Measurements from ENCODE around the gene KRTAP20-1. TPM values are rescaled to one million over a fixed set of nuclear protein-coding genes. Genes with fewer than 3 reads are reported as not detected.

Gene KRTAP20-1
- total RNA-seq, 1 experiment from 2014 or later = not detected

DNA sequence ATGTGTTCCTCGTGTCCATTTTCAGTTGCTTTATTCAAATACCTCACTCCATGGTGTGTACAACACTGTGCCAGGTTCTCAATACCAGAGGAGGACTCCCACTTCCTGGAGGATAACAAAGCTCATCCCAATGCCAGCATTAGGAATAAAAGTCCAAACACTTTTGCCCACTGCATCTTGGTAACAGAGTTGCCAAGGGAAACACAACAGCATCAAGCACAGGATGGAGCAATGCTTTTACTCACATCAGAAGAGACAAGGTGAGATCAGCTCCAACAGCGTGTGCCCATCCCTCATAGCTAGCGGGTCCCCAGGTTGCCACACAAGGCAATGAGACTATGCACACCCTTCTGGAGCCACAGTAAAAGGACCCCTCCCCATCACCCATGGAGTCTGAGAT is 7.1 kb downstream of the KRTAP20-1 start:
- Histone ChIP-seq H3K56ac (ENCODE audit: insufficient read length, low read depth, low read length) (no peak overlapping the region), H3K23me2 (ENCODE audit: insufficient read length, low read depth, low read length, poor library complexity, severe bottlenecking) (no peaks in the 10 kb centered on the region), H4K5ac (ENCODE audit: insufficient read length, low read depth, low read length) (no peak overlapping the region), H2BK5ac (ENCODE audit: insufficient read length, low read length) (no peak overlapping the region), H3K79me1 (ENCODE audit: insufficient read depth, low read depth, low read length, poor library complexity, severe bottlenecking) (no peaks in the 10 kb centered on the region), H4K20me1 (ENCODE audit: control insufficient read depth, insufficient read depth, insufficient read length) (no peaks in the 10 kb centered on the region), H3K4me2 (ENCODE audit: insufficient read depth, insufficient read length, low read length) (no peak overlapping the region), H3K9ac (ENCODE audit: extremely low read depth, insufficient read length, low read length) (no peak overlapping the region), H2BK15ac (ENCODE audit: low read depth, low read length) (no peak overlapping the region), H3K27ac (ENCODE audit: insufficient read length, low read depth, low read length) (no peak overlapping the region), H3K14ac (ENCODE audit: insufficient read depth, low read length) (no peak overlapping the region), H3K79me2 (ENCODE audit: insufficient read depth, low read length) (no peaks in the 10 kb centered on the region), H3K4me1 (ENCODE audit: insufficient read depth, low read length) (0 out of 2 replicates have a peak, but pooled peaks cover 3% of the 10 kb centered on the region), H2BK120ac (ENCODE audit: low read depth, low read length, poor library complexity, severe bottlenecking) (no peak overlapping the region), H2AK5ac (ENCODE audit: insufficient read length, low read length) (no peak overlapping the region), H3K27me3 (ENCODE audit: insufficient read depth, low read length) (no peaks in the 10 kb centered on the region), H2AFZ (ENCODE audit: low read length) (no peak overlapping the region), H3K9me3 (ENCODE audit: control insufficient read depth, low read depth, low read length) (no peaks in the 10 kb centered on the region), H2BK20ac (ENCODE audit: low read depth, low read length, poor library complexity, severe bottlenecking) (no peak overlapping the region), H2BK12ac (ENCODE audit: insufficient read length, low read depth, low read length) (no peak overlapping the region), H4K91ac (ENCODE audit: insufficient read length, low read depth, low read length) (no peak overlapping the region), H3K4ac (ENCODE audit: low read depth, low read length) (no peak overlapping the region), H3K18ac (ENCODE audit: insufficient read length, low read depth, low read length) (no peak overlapping the region), H3T11ph (ENCODE audit: low read length) (no peak overlapping the region), H4K8ac (replicated peaks; ENCODE audit: insufficient read length, low read depth, low read length) (no peak overlapping the region), H3K23ac (ENCODE audit: insufficient read length, low read depth, low read length) (no peak overlapping the region)
- TF ChIP-seq CTCF (conservative IDR thresholded peaks at IDR 0.05) = no peak
- no CpG with 5 or more reads among the region's 3 CpGs for WGBS (ENCODE audit: extremely low coverage, insufficient read length, low lambda C conversion rate)
- Mint-ChIP-seq H3K27ac (no peak overlapping the region), H3K27me3 (ENCODE audit: low read depth) (peaks cover 2% of the 10 kb centered on the region), H3K36me3 (ENCODE audit: insufficient read depth in 1 of 3, low read depth in 3 of 3) (peaks cover 6 to 19% (median 16%) of the 10 kb centered on the region in 3 experiments), H3K9me3 (peaks cover 13 to 38% of the 10 kb centered on the region in 2 experiments), H3K4me3 (no peak overlapping the region), H3K4me1 (no peaks in the 10 kb centered on the region)
- no peak for DNase-seq

Measured in H9 (cell line).